Neural cell (in vitro differentiated cells): Measurements from ENCODE around the gene TEDC1.

ENCODE experiments used
- CTCF ChIP-seq: fragments of 450-650 bp; IDR thresholded peaks from 2 replicates; pipeline ENCODE4 v1.5.1; 2014; ENCODE audit warnings: antibody characterized with exemption, mild to moderate bottlenecking, moderate library complexity; ENCODE audit not compliant: poor library complexity, severe bottlenecking
- EP300 ChIP-seq: fragments of 450-650 bp; conservative IDR thresholded peaks from 2 replicates; pipeline ENCODE4 v1.6.1; 2014; ENCODE audit warnings: antibody characterized with exemption, mild to moderate bottlenecking, moderate library complexity; ENCODE audit not compliant: poor library complexity, severe bottlenecking
- EZH2 ChIP-seq: fragments of 200-600, 300-800 bp; shearing (Covaris generic), sonication (generic); IDR thresholded peaks from 2 replicates; pipeline ENCODE4 v1.6.1; 2014; ENCODE audit warnings: antibody characterized with exemption, low read length, borderline replicate concordance, mild to moderate bottlenecking; ENCODE audit not compliant: insufficient read depth, poor library complexity, severe bottlenecking
- MXI1 ChIP-seq: fragments of 450-650 bp; conservative IDR thresholded peaks from 2 replicates; pipeline ENCODE4 v1.6.1; 2014; ENCODE audit warnings: antibody characterized with exemption, mild to moderate bottlenecking; ENCODE audit not compliant: poor library complexity, severe bottlenecking
- SMC3 ChIP-seq: fragments of 450-650 bp; conservative IDR thresholded peaks from 2 replicates; pipeline ENCODE4 v1.6.1; 2014; ENCODE audit warnings: antibody characterized with exemption, mild to moderate bottlenecking, moderate library complexity; ENCODE audit not compliant: poor library complexity
- TAF1 ChIP-seq: IDR thresholded peaks from 2 replicates; pipeline ENCODE4 v1.6.1; 2012; ENCODE audit warnings: low read depth

- no peak for TF ChIP-seq CTCF
- TF ChIP-seq SMC3: no peak
- no peak for TF ChIP-seq EZH2
- TF ChIP-seq EP300: no peak
- no peak for TF ChIP-seq MXI1
- TF ChIP-seq TAF1: no peak
Observed at GRCh38 chr14:105447651-105448640, 43.1 kb upstream of the TEDC1 start.
